Measurements from ENCODE around the gene SORT1. TPM values are rescaled to one million over a fixed set of nuclear protein-coding genes. Genes with fewer than 3 reads are reported as not detected.

SORT1 gene
- polyA plus RNA-seq, 6 donors from 2014 or later, result 0.16 to 1.3 (median 0.34) TPM; not detected in 2

DNA sequence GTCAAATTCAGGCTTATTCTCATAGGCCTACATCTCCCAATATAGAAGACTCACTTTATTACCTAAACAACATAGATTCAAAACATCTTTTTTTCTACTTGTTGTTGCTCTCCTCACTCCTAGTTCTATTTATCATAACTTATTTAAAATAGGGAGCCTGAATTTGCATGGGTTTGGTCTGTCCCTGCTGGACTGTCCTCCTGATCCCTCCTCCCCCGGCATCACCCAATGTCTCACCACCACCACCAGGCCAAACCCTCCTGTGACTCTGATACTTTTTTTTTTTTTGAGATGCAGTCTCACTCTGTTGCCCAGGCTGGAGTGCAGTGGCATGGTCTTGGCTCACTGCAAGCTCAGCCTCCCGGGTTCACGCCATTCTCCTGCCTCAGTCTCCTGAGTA lies 59.1 kb downstream of the SORT1 start:
- ATAC-seq (ENCODE audit: low read depth in 2 of 2), result no peak
- Mint-ChIP-seq H3K9me3 (no peaks in the 10 kb centered on the region), H3K27me3 (no peaks in the 10 kb centered on the region), H3K4me3 (no peak overlapping the region), H3K27ac (peak overlapping the region in 1 of 6 donors; percentile 77), H3K4me1 (no peaks in the 10 kb centered on the region), H3K36me3 (no peaks in the 10 kb centered on the region)
- DNase-seq, result no peak

DNA sequence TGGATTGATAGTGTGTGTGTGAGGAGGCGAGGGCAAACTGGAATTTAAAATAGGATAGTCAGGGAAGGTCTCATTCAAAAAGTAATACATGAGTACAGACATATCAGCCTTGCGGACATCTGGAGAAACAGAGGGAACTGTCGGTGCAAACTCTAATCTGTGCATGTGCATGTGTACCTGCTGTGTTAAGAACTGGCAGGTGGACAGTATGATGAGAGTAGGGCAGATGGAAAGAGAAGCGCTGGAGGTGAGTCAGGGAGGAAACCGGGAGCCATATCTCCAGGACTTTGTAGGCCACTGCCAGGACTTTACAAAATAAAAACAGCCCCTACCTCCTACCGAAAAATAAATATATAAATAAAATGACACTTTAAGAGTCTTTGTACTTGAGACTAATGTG lies 59.6 kb downstream of the SORT1 start:
- Mint-ChIP-seq H3K9me3 (peaks cover 0 to 2% (median 0%) of the 10 kb centered on the region in 7 donors), H3K4me1 (no peaks in the 10 kb centered on the region), H3K36me3 (no peaks in the 10 kb centered on the region), H3K27ac (no peak overlapping the region), H3K27me3 (no peaks in the 10 kb centered on the region), H3K4me3 (no peak overlapping the region)
- ATAC-seq (ENCODE audit: low read depth in 2 of 2) (no peak), DNase-seq (no peak)

DNA sequence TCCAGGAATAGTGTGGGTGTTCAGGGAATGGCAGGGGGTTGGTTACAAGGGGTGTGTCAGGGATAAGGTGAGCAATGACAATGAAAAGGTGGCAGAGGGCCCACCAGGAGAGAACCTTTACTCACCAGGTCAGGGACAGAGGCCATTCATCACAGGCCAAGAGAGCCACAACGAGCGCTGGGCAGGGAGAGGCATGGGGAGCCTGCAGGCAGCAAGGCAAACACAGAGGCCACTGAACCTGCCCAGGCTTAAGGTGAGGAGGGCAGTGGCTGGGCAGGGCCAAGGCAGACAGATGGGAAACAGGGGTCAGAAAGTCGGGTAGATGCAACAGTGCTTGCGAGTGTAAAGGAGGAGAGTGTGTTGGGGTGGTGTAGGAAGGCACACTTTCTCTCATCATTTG lies 62.6 kb downstream of the SORT1 start:
- Mint-ChIP-seq H3K27me3 (no peaks in the 10 kb centered on the region), H3K9me3 (peaks cover 0 to 21% (median 18%) of the 10 kb centered on the region in 7 donors), H3K27ac (no peak overlapping the region), H3K36me3 (peaks cover 8 to 12% of the 10 kb centered on the region in 2 donors), H3K4me3 (no peak overlapping the region), H3K4me1 (no peaks in the 10 kb centered on the region)
- DNase-seq (no peak), ATAC-seq (ENCODE audit: low read depth in 2 of 2) (no peak)

DNA sequence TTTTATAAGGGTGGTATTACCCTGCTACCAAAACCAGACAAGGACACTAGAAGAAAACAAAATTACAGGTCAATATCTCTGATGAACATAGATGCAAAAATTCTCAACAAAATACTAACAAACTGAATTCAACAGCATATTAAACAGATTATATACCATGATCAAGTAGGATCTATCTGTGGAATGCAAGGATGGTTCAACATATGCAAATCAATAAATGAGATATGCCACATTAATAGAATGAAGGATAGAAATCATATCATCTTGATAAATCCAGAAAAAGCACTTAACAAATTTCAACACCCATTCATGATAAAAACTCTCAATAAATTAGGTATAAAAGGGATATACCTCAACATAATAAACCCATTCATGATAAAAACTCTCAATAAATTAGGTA lies 66.6 kb downstream of the SORT1 start:
- ATAC-seq (ENCODE audit: low read depth in 2 of 2) (no peak), DNase-seq (no peak)
- H3K27ac Mint-ChIP-seq, result no peak overlapping the region
- peaks cover 8 to 13% of the 10 kb centered on the region in 2 donors for H3K36me3 Mint-ChIP-seq
- no peaks in the 10 kb centered on the region for H3K4me1 Mint-ChIP-seq
- peaks cover 4 to 28% (median 21%) of the 10 kb centered on the region in 7 donors for H3K9me3 Mint-ChIP-seq
- no peak overlapping the region for H3K4me3 Mint-ChIP-seq
- H3K27me3 Mint-ChIP-seq, result no peaks in the 10 kb centered on the region

DNA sequence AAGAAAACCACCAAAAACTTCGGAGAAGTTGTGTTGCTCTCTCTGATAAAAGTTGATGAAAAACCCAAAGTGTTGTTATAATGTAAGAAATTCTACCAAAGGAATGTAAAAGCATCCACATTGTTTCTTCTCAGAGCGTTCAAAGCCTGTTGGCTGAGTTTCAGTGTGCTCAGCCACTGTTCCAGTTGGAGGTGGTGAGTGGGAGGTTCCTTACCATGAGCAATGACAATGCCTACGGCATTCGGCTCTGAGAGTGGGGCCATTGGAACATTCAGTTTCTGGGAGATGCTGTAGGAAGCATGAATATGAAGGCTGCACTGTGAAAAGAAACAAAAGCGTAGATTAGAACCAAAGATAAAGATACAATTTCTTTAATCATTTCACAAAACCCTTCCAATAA lies 70.4 kb downstream of the SORT1 start:
- Mint-ChIP-seq H3K4me3 (no peak overlapping the region), H3K27ac (no peak overlapping the region), H3K4me1 (no peaks in the 10 kb centered on the region), H3K9me3 (peaks cover 4 to 28% (median 17%) of the 10 kb centered on the region in 7 donors), H3K36me3 (peaks cover 8 to 13% of the 10 kb centered on the region in 2 donors), H3K27me3 (peaks cover 0 to 3% (median 0%) of the 10 kb centered on the region in 3 donors)
- ATAC-seq (ENCODE audit: low read depth in 2 of 2) (no peak), DNase-seq (no peak)

DNA sequence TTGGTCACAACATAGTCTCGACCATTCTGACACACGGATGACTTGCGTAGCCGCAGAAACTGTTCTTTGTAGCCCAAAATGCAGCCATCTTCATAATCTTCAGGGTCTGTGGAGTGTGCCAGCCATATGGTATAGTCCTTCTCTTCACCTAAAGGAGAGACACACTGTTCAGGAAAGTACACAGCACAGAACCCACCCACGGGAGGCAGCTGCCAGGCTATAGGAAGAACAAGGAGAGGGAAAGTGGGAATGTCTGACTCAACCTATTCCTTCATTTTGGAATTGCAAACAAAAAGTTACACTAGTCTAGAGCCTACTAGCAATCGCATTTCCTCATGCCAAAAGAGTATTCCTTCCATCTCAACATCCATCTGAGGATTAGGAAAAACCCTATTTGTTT lies 74.7 kb downstream of the SORT1 start:
- Mint-ChIP-seq H3K4me1 (no peaks in the 10 kb centered on the region), H3K36me3 (no peaks in the 10 kb centered on the region), H3K4me3 (no peak overlapping the region), H3K9me3 (no peaks in the 10 kb centered on the region), H3K27me3 (peaks cover 0 to 8% (median 7%) of the 10 kb centered on the region in 3 donors), H3K27ac (no peak overlapping the region)
- ATAC-seq (ENCODE audit: low read depth in 2 of 2) (no peak), DNase-seq (no peak)

DNA sequence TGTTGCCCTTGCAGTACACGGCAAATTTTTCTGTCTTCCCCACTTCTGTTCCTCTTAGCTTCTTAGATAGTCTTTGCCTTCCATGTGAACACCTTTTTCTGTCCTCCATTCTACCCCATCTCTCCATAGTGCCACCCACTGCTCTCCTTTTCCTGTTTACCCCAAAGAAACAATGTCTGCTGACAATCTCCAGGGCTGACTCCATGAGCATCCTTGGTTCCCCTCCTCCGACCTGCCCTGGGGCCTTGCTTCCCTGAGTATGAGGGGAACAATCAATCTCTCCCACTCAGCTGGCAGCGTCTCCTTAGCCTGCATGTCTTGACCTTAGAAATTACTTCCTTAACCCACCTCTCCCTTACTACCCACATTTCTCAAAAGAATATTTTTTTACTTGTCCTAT lies 78.6 kb downstream of the SORT1 start:
- H3K9me3 Mint-ChIP-seq, result no peaks in the 10 kb centered on the region
- H3K27ac Mint-ChIP-seq, result peak overlapping the region in 2 of 6 donors; percentile 13 to 35
- no peaks in the 10 kb centered on the region for H3K4me1 Mint-ChIP-seq
- no peak for DNase-seq
- ATAC-seq (ENCODE audit: low read depth in 2 of 2), result no peak
- no peaks in the 10 kb centered on the region for H3K36me3 Mint-ChIP-seq
- peaks cover 0 to 8% (median 7%) of the 10 kb centered on the region in 3 donors for H3K27me3 Mint-ChIP-seq
- no peak overlapping the region for H3K4me3 Mint-ChIP-seq

DNA sequence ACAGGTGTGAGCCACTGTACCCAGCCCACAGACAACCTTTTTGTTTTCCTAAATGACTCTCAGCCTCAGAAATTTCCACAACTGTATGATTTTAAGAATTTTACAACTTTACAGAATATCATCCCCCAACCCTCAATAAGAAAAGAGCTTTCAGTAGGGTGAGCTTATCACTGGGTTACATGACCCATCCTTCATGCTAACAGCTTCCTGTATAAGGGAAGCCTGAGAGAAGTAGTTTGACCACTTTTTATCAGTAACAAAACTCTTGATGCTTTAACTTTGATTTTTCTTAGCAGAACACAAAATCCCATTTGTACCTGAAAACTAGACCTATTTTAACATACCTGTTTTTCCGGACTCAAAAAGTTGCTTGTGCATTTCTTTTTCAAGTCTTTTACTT lies 81.2 kb downstream of the SORT1 start:
- no peaks in the 10 kb centered on the region for H3K36me3 Mint-ChIP-seq
- H3K27me3 Mint-ChIP-seq, result peaks cover 0 to 6% (median 0%) of the 10 kb centered on the region in 3 donors
- no peak for DNase-seq
- H3K4me1 Mint-ChIP-seq, result no peaks in the 10 kb centered on the region
- no peak overlapping the region for H3K4me3 Mint-ChIP-seq
- H3K27ac Mint-ChIP-seq, result no peak overlapping the region
- no peak for ATAC-seq (ENCODE audit: low read depth in 2 of 2)
- H3K9me3 Mint-ChIP-seq, result no peaks in the 10 kb centered on the region

DNA sequence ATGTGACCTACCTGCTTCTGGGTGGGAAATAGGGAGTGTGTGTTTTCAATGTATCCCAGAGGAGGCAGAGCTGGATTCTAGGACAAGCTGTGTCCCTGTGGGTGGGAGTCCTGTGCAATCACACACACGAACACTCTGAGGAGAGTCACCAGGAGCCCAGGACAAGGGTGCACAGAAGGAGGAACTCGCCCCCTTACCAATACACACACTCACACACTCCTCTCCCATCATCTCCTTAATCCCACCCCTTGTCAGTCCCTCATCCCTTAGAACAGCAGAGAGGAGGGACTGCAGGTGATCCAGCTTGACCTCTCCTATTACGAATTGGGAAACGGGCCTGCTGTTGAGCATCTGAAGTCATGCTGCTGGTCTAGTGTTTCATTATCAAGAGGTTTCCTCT lies 82.4 kb downstream of the SORT1 start:
- ATAC-seq (ENCODE audit: low read depth in 2 of 2), result no peak
- DNase-seq, result no peak
- Mint-ChIP-seq H3K4me3 (no peak overlapping the region), H3K27me3 (no peaks in the 10 kb centered on the region), H3K36me3 (no peaks in the 10 kb centered on the region), H3K4me1 (no peaks in the 10 kb centered on the region), H3K27ac (peak overlapping the region in 1 of 6 donors; percentile 66), H3K9me3 (no peaks in the 10 kb centered on the region)

DNA sequence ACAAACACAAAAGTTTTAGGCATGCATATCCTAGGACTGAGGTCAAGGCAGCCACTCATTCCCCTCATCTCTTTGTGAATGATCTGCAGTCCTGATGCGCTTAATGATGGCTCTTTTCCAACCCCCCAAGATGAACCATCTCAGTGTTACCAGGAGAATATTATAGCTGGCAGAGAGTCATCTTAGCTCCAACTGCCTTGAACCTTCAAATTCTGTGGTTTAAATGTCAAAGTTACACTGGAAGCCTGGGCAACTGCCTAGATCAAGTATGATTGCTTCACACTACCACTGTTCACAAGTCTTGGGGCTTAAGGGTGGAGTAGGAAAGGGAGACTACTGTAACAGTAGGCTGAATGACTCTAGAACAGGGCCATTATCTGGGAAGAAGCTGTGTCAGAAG lies 82.9 kb downstream of the SORT1 start:
- ATAC-seq (ENCODE audit: low read depth in 2 of 2) (no peak), DNase-seq (no peak)
- H3K9me3 Mint-ChIP-seq, result no peaks in the 10 kb centered on the region
- H3K27me3 Mint-ChIP-seq, result peaks cover 0 to 4% (median 0%) of the 10 kb centered on the region in 3 donors
- H3K4me1 Mint-ChIP-seq, result no peaks in the 10 kb centered on the region
- H3K36me3 Mint-ChIP-seq, result no peaks in the 10 kb centered on the region
- no peak overlapping the region for H3K4me3 Mint-ChIP-seq
- no peak overlapping the region for H3K27ac Mint-ChIP-seq

DNA sequence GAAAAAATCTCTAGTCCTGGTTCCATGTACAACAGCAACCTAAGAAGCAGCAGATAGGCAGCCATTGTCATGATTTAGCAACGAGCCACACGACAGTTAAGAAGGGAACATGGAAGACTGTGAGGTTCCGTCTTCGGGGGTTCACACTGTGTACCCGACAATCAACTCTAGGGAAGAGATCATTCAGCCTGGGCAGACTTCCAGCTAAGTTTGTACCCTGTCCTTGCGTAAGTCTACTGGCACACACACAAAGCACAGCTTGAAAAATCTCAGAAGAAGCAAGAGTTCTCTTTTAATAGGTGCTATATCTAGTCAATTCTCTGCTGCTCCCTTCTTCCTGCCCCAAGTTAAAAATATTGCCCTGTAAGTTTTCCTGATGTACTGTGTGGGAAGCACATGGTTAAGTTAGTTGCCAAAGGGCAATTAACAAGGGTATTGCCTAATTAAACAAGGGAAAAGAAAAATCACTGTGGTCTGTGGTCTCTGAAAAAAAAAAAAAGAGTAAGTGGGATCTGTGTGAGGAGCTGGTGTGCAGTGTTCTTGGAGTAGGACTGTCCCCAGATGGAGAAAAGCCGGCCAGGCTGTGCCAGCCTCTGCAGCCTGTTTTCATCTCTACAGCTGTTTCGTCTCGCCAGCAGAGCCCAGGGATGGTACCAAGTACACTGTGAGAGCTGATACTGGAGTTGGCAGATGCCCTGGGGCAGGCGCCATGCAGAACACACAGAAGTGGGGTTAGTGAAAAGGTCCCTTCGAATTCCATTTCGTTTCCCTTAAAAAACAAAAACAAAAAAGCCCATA lies 84.5 kb downstream of the SORT1 start:
- no peaks in the 10 kb centered on the region for H3K36me3 Mint-ChIP-seq
- no peak overlapping the region for H3K4me3 Mint-ChIP-seq
- H3K27ac Mint-ChIP-seq, result no peak overlapping the region
- ATAC-seq (ENCODE audit: low read depth in 2 of 2) (no peak), DNase-seq (no peak)
- no peaks in the 10 kb centered on the region for H3K9me3 Mint-ChIP-seq
- H3K27me3 Mint-ChIP-seq, result peaks cover 0 to 15% (median 0%) of the 10 kb centered on the region in 3 donors
- H3K4me1 Mint-ChIP-seq, result peaks cover 0 to 7% (median 5%) of the 10 kb centered on the region in 3 donors

DNA sequence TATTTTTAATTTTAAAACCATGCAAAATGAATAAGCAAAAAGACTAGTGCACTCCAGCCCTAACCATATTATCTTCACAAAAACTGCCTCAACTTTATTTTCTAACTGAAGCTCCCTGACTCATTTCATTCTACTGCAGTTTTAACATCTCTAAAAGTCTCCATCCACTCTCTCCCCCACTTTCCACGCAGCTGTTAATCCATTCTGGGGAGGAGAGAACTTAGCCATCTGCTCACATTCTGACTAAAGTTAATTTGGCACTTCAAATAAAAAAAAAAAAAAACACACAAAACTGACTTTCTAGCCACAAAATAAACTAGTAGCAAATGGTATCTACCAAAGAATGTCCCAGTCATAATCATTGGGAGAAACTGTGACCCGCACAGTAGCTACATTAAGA lies 85.5 kb downstream of the SORT1 start:
- Mint-ChIP-seq H3K4me1 (peaks cover 7 to 16% (median 11%) of the 10 kb centered on the region in 3 donors), H3K9me3 (no peaks in the 10 kb centered on the region), H3K36me3 (no peaks in the 10 kb centered on the region), H3K27me3 (peaks cover 0 to 15% (median 3%) of the 10 kb centered on the region in 3 donors), H3K4me3 (no peak overlapping the region), H3K27ac (no peak overlapping the region)
- ATAC-seq (ENCODE audit: low read depth in 2 of 2) (no peak), DNase-seq (no peak)

DNA sequence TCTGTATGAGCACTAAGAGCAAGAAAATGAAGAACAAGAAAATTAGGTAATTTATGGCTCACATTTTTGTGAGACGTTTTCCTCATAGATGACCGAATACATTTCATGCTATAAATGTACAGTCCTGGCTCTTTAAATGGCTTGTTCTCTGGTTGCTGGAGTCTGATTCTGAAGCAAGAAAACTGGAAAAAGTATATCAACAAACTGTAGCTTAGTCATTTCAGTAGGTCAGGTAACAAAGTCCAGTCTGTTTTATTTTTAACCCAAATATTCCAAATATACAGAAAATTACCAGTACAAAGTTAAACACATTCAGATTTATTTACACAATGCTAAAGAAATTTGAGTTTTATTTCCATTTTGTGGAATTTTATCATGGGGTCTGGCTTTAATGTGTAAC lies 88.4 kb downstream of the SORT1 start:
- H3K4me3 Mint-ChIP-seq, result no peak overlapping the region
- H3K4me1 Mint-ChIP-seq, result peaks cover 15 to 29% (median 18%) of the 10 kb centered on the region in 3 donors
- DNase-seq (no peak), ATAC-seq (ENCODE audit: low read depth in 2 of 2) (no peak)
- no peaks in the 10 kb centered on the region for H3K36me3 Mint-ChIP-seq
- H3K27ac Mint-ChIP-seq, result peak overlapping the region in 1 of 6 donors; percentile 63
- peaks cover 0 to 15% (median 4%) of the 10 kb centered on the region in 3 donors for H3K27me3 Mint-ChIP-seq
- H3K9me3 Mint-ChIP-seq, result no peaks in the 10 kb centered on the region

DNA sequence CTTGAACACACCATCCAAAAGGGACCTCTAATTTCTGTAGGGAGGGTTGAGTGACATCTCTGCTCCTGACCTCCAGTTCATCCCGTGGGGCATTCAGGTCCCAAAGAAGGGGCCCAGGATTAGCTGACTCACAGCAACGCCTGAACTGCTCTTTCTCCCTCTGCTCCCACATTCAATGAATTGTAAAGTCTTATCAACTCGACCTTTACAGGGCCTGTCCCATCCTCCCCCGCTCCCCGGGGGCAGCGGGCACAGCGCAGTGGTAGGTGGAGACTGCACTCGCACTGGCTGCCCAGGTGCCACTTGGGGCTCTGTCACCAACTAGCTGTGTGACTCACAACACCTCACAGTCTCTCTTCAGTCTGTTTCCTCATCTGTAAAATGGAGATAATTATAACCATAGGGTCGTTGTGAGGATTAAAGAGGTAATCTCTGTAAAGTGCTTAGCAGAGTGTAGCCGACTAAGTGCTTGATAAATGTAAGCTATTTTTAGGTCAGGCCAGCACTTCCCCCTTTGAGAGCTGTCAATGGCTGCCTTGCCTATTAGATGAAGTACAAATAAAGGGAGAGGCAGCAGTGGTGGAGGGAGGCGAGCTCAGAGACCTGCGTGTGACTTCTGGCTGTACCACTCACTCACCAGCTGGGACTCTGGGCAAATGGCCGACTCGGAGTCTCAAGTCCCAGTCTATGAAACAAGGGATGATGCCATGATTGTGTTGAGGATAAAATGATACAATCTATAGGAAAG lies 90.3 kb downstream of the SORT1 start:
- peak; percentile 51 for DNase-seq
- Mint-ChIP-seq H3K4me3 (peak overlapping the region in 7 of 8 donors; percentile 60 to 90 (median 85)), H3K9me3 (no peaks in the 10 kb centered on the region), H3K27ac (peak overlapping the region in 4 of 6 donors; percentile 73 to 98 (median 84)), H3K4me1 (peaks cover 15 to 29% (median 18%) of the 10 kb centered on the region in 3 donors), H3K27me3 (peaks cover 0 to 15% (median 4%) of the 10 kb centered on the region in 3 donors), H3K36me3 (no peaks in the 10 kb centered on the region)
- ATAC-seq (ENCODE audit: low read depth in 2 of 2), result peak; percentile 86 to 91

Measured in naive B cell (primary cell).